Neural crest cell (in vitro differentiated cells): ENCODE results near the gene SMYD2. TPM values are rescaled to one million over a fixed set of nuclear protein-coding genes. Genes with fewer than 3 reads are reported as not detected.

Experiments used
- DNase-seq: peaks from one replicate; pipeline ENCODE4 v3.0.0; 2021; ENCODE audit warnings: low read depth, mixed read lengths, low spot score
- H3K27ac Mint-ChIP-seq: one replicate; pipeline ENCODE4 v1.8.0; 2021; ENCODE audit warnings: mild to moderate bottlenecking, mixed read lengths; ENCODE audit not compliant: unreplicated experiment
- H3K27me3 Mint-ChIP-seq: 2 replicates; pipeline ENCODE4 v1.8.0; 2021; ENCODE audit warnings: low read depth, mild to moderate bottlenecking, mixed read lengths
- H3K36me3 Mint-ChIP-seq: 2 replicates; pipeline ENCODE4 v1.8.0; 2021; ENCODE audit warnings: low read depth, mild to moderate bottlenecking, mixed read lengths
- H3K4me1 Mint-ChIP-seq: 2 replicates; pipeline ENCODE4 v1.8.0; 2021; ENCODE audit warnings: mixed read lengths
- H3K4me3 Mint-ChIP-seq: one replicate; pipeline ENCODE4 v1.8.0; 2021; ENCODE audit warnings: mild to moderate bottlenecking, mixed read lengths
- H3K9me3 Mint-ChIP-seq: 2 replicates; pipeline ENCODE4 v1.8.0; 2021; ENCODE audit warnings: mixed read lengths
- CTCF ChIP-seq: fragments of 200-600 bp; sonication (generic); conservative IDR thresholded peaks from 2 replicates; pipeline ENCODE4 v1.5.0; 2021; ENCODE audit warnings: antibody characterized with exemption, mild to moderate bottlenecking
- total RNA-seq: library from RNA; stranded (reverse); gene quantifications from 2 replicates; pipeline ENCODE4 v1.2.1, GENCODE V29; 2021

SMYD2 gene
- total RNA-seq, 1 donor from 2014 or later = 59.3 TPM

GRCh38 chr1:214301526-214301925 is 20.6 kb downstream of the SMYD2 start:
- H3K27ac Mint-ChIP-seq = no peak overlapping the region
- no peak overlapping the region for H3K4me3 Mint-ChIP-seq
- peaks cover 38% of the 10 kb centered on the region for H3K4me1 Mint-ChIP-seq
- no peak for TF ChIP-seq CTCF
- no peak for DNase-seq
- H3K9me3 Mint-ChIP-seq = peaks cover 5% of the 10 kb centered on the region
- no peaks in the 10 kb centered on the region for H3K27me3 Mint-ChIP-seq
- H3K36me3 Mint-ChIP-seq = peaks cover 15% of the 10 kb centered on the region

- Mint-ChIP-seq H3K9me3 (peaks cover 5% of the 10 kb centered on the region), H3K4me1 (peaks cover 27% of the 10 kb centered on the region), H3K27ac (no peak overlapping the region), H3K36me3 (peaks cover 12% of the 10 kb centered on the region), H3K27me3 (no peaks in the 10 kb centered on the region), H3K4me3 (no peak overlapping the region)
- no peak for DNase-seq
- TF ChIP-seq CTCF = no peak
Measured at GRCh38 chr1:214303141-214303930, 22.4 kb downstream of the SMYD2 start.

GRCh38 chr1:214305164-214305751 is 24.3 kb downstream of the SMYD2 start:
- Mint-ChIP-seq H3K27me3 (no peaks in the 10 kb centered on the region), H3K36me3 (peaks cover 8% of the 10 kb centered on the region), H3K9me3 (peaks cover 4% of the 10 kb centered on the region), H3K4me3 (no peak overlapping the region), H3K27ac (no peak overlapping the region), H3K4me1 (peaks cover 34% of the 10 kb centered on the region)
- DNase-seq = no peak
- TF ChIP-seq CTCF = no peak

- H3K27ac Mint-ChIP-seq = no peak overlapping the region
- peaks cover 4% of the 10 kb centered on the region for H3K36me3 Mint-ChIP-seq
- no peaks in the 10 kb centered on the region for H3K27me3 Mint-ChIP-seq
Measured at GRCh38 chr1:214306269-214306668, 25.3 kb downstream of the SMYD2 start.

DNA sequence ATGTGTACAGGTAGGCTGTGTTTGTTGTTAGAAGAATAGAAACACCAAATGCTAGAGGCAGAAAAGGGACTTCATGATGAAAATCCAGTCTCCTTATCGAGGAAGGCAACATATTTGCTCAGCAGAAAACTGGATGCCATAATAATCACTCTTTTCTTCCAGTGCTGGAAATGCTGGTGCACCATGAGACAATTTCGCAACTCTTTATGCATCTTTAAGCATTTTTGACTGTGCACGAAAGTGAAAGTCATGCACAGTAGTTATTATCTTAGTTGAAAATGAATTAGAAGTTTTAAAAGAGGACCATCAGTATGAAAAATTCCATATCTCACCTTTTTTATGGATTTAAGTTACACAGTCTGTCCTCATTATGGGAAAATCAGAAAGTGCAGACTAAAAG is 29.1 kb downstream of the SMYD2 start:
- no peak overlapping the region for H3K4me3 Mint-ChIP-seq
- no peak overlapping the region for H3K27ac Mint-ChIP-seq
- H3K36me3 Mint-ChIP-seq = peaks cover 2% of the 10 kb centered on the region
- H3K27me3 Mint-ChIP-seq = no peaks in the 10 kb centered on the region
- no peak for DNase-seq
- no peak for TF ChIP-seq CTCF
- peaks cover 43% of the 10 kb centered on the region for H3K4me1 Mint-ChIP-seq
- no peaks in the 10 kb centered on the region for H3K9me3 Mint-ChIP-seq

More at GRCh38 chr1:214306269-214306668, 25.3 kb downstream of the SMYD2 start:
- no peak overlapping the region for H3K4me3 Mint-ChIP-seq
- no peak for DNase-seq
- H3K4me1 Mint-ChIP-seq = peaks cover 37% of the 10 kb centered on the region
- no peaks in the 10 kb centered on the region for H3K9me3 Mint-ChIP-seq
- TF ChIP-seq CTCF = no peak
